ENCODE data around the gene MAMDC2.

MAMDC2 gene

DNA sequence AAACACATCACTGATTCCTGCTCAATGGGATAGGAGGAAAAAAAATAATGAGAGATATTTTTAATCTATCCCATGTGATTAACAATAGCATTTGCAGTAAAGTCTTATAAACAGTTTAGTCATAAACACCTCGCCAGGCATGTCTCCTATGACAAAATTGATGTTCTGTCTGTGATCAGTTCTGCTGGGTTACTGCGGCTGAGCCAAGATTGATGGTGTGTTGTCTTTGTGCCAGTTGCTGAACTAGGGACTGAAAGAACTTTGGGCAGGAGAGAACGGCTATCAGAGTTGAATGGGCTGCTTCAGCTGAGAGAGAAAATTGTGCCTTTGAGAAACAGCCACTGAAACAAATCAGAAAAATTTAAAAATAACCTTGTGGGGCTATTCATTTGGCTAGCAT lies 37.3 kb upstream of the MAMDC2 start:
- no peak overlapping the region for H3K27ac ChIP-seq
- no peak for TF ChIP-seq CTCF (conservative IDR thresholded peaks at IDR 0.05)

DNA sequence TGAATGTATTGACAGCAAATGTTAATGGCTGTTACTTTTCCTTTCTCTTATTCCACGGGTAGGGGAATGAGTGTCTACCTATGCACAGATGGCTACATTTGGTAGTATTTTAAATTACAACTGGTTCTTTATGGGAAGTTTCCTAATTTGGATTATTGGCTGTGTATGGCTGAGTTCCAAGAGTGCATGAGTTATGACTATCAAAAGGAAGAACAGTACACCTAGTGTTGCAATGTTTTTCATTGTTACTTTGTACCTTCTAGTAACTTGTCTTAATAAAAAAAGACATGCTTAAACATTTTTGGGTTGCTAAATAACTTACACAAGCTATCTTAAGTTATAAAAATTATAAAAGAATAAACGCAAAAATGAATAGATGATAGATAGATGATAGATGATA lies 35.8 kb upstream of the MAMDC2 start:
- TF ChIP-seq CTCF (conservative IDR thresholded peaks at IDR 0.05): no peak
- no peak overlapping the region for H3K27ac ChIP-seq

DNA sequence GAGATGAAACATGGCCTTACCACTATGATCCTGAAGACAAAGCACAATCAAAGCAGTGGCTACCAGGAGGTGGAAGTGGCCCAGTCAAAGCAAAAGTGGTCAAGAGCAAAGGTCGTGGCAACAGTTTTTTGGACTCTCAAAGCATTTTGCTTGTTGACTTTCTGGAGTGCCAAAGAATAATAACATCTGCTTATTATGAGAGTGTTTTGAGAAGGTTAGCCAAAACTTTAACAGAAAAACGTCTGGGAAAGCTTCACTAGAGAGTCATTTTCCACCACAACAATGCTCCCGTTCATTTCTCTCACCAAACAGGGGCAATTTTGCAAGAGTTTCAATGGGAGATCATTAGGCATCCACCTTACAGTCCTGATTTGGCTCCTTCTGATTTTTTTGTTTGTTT lies 33.6 kb upstream of the MAMDC2 start:
- TF ChIP-seq CTCF (conservative IDR thresholded peaks at IDR 0.05): no peak
- no peak overlapping the region for H3K27ac ChIP-seq

DNA sequence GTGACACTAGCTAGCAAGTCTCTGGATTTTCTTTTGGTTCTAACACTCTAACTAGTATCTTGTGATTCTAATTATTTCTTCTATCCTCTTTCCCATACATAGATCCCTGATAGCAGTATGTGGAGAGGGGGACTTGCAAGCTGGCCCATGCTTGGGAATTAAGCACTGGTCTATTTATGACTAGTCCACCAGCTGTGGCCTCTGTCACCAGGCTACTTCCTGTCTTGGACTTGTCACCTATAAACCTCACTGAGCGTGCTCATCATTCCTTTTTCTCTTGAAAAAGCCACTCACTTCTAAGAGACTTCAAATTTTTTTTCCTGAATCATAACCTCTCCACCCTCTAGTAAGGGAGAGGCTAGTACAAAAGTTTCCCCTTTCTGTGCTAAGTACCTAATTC lies 32.3 kb upstream of the MAMDC2 start:
- TF ChIP-seq CTCF (conservative IDR thresholded peaks at IDR 0.05): no peak
- H3K27ac ChIP-seq: no peak overlapping the region

GRCh38 chr9:70012569-70012968 lies 31.1 kb upstream of the MAMDC2 start:
- no peak for TF ChIP-seq CTCF (conservative IDR thresholded peaks at IDR 0.05)
- H3K27ac ChIP-seq: no peak overlapping the region

GRCh38 chr9:70013598-70014196 lies 30.0 kb upstream of the MAMDC2 start:
- H3K27ac ChIP-seq: no peak overlapping the region
- no peak for TF ChIP-seq CTCF (conservative IDR thresholded peaks at IDR 0.05)

DNA sequence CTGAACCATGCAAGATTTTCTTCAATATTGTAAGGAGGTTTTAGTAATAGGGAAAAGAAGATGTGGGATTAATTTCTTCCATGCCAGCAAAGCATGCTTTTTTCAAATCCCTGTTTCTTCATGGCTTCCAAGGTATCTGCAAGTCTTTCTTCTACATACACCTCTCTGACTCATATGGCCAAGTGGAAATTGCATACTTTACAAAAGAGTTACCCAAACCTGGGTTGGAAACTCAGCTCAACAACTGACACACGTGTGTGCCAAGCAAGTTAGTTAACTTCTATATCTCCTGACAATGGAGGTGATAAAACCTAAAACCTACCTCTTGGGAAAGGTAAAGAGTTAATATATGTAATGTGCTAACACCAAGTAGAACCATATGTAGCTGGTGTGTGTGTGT lies 28.5 kb upstream of the MAMDC2 start:
- no peak for TF ChIP-seq CTCF (conservative IDR thresholded peaks at IDR 0.05)
- H3K27ac ChIP-seq: no peak overlapping the region

Data from VCaP (cell line).